PC-9 (cell line): Measurements from ENCODE around the gene MRPL43. TPM values are rescaled to one million over a fixed set of nuclear protein-coding genes. Genes with fewer than 3 reads are reported as not detected.
A peak's percentile ranks its signal among the peaks of the same experiment; 100 is the strongest.

Experiments used
- BruUV-seq: library from RNA; stranded (reverse); fragments of 400-500 nt; replicated peaks from 2 replicates; lab custom pipeline; 2021; lab: Mats Ljungman, UMichigan
- CTCF ChIA-PET: fragments of 300-600 bp; sonication (Branson Sonifier 250); formaldehyde crosslinking; loops from one replicate; lab custom pipeline; 2022; ENCODE audit warnings: antibody characterized with exemption; lab: Charles Lee
- POLR2A ChIA-PET: fragments of 300-600 bp; sonication (Branson Sonifier 250); formaldehyde crosslinking; loops from one replicate; lab custom pipeline; 2022; ENCODE audit warnings: antibody characterized with exemption; ENCODE audit not compliant: unreplicated experiment; lab: Charles Lee
- DNase-seq, 2 experiments: peaks; one replicate each; pipeline versions ENCODE4 v3.0.0 to v3.0.0-alpha.2; 2015 to 2022; ENCODE audit warnings: mixed read lengths in 1 of 2
- H2AFZ ChIP-seq: fragments of 200-600 bp; sonication (generic); 2 replicates; pipeline ENCODE4 v1.8.1; 2017; ENCODE audit warnings: antibody characterized with exemption
- H3F3A ChIP-seq: fragments of 200-600 bp; sonication (generic); 2 replicates; pipeline ENCODE4 v1.8.1; 2017; ENCODE audit warnings: antibody characterized with exemption, mild to moderate bottlenecking, low read depth; ENCODE audit not compliant: insufficient read depth
- H3K27ac ChIP-seq: fragments of 200-600 bp; sonication (generic); 2 replicates; pipeline ENCODE4 v1.6.1; 2016; ENCODE audit warnings: mixed run types
- H3K27me3 ChIP-seq: fragments of 200-600 bp; sonication (generic); 2 replicates; pipeline ENCODE4 v1.6.1; 2016; ENCODE audit warnings: low read depth, mixed run types; ENCODE audit not compliant: insufficient read depth
- H3K36me3 ChIP-seq: fragments of 200-600 bp; sonication (generic); 2 replicates; pipeline ENCODE4 v1.6.1; 2016; ENCODE audit warnings: low read depth, mixed run types
- H3K4me1 ChIP-seq: fragments of 200-600 bp; sonication (generic); replicated peaks from 2 replicates; pipeline ENCODE4 v1.6.1; 2016; ENCODE audit warnings: mixed run types; ENCODE audit not compliant: insufficient read depth
- H3K4me2 ChIP-seq: fragments of 200-600 bp; sonication (generic); 2 replicates; pipeline ENCODE4 v1.6.1; 2017; ENCODE audit warnings: mixed run types
- H3K4me3 ChIP-seq: fragments of 200-600 bp; sonication (generic); 2 replicates; pipeline ENCODE4 v1.6.1; 2016; ENCODE audit warnings: mixed run types
- H3K79me2 ChIP-seq: fragments of 200-600 bp; sonication (generic); 2 replicates; pipeline ENCODE4 v1.6.1; 2017; ENCODE audit warnings: low read depth, mixed run types
- H3K9me2 ChIP-seq: fragments of 200-600 bp; sonication (generic); 2 replicates; pipeline ENCODE4 v1.8.1; 2017; ENCODE audit warnings: mild to moderate bottlenecking; ENCODE audit not compliant: insufficient read depth
- H3K9me3 ChIP-seq: fragments of 200-600 bp; sonication (generic); 2 replicates; pipeline ENCODE4 v1.8.1; 2016; ENCODE audit warnings: low read depth; ENCODE audit not compliant: insufficient read depth
- H4K20me1 ChIP-seq: fragments of 200-600 bp; sonication (generic); 2 replicates; pipeline ENCODE4 v1.8.1; 2017; ENCODE audit not compliant: insufficient read depth
- CTCF ChIP-seq: fragments of 200-600 bp; sonication (generic); conservative IDR thresholded peaks from 2 replicates; pipeline ENCODE4 v1.6.1; 2017; ENCODE audit warnings: mixed run types, antibody characterized with exemption, mild to moderate bottlenecking, moderate library complexity
- EZH2 ChIP-seq: fragments of 200-600 bp; sonication (generic); IDR thresholded peaks from 2 replicates; pipeline ENCODE4 v1.8.0; 2017; ENCODE audit warnings: antibody characterized with exemption, low read depth
- intact Hi-C: fragments of 100-400 bp; cut with micrococcal nuclease; formaldehyde crosslinking; loops from one replicate; pipeline ENCODE4 v1.10.0; 2022; ENCODE audit not compliant: unreplicated experiment
- total RNA-seq: library from RNA; stranded (reverse); gene quantifications from 2 replicates; pipeline ENCODE4 v1.2.3, GENCODE V29; 2021

Gene MRPL43
- total RNA-seq, 1 experiment from 2014 or later: 45.7 TPM

- no peaks in the 10 kb centered on the region for H3K27me3 ChIP-seq
- peak overlapping the region; percentile 76 for H3K4me3 ChIP-seq
- H3K79me2 ChIP-seq: 0 out of 2 replicates have a peak, but pooled peaks cover 5% of the 10 kb centered on the region
- intact Hi-C loops: loop anchor here (2.0 kb wide), 1 partner anchor 66 kb away; no protein-coding TSS in a partner anchor
- H4K20me1 ChIP-seq: no peaks in the 10 kb centered on the region; the same call in 1 of the 2 replicates
- peak in 1 of 2 experiments; percentile 53 for DNase-seq
- H3F3A ChIP-seq: peaks cover 17% of the 10 kb centered on the region; the same call in 1 of the 2 replicates
- H3K27ac ChIP-seq: no peak overlapping the region
- POLR2A ChIA-PET: interaction anchor here (0.6 kb wide), 1 partner anchor 34 kb away, joined by 3 read pairs; the partner anchor contains the start of genes PDZD7 and SFXN3
- H2AFZ ChIP-seq: peak overlapping the region; percentile 96
- no peaks in the 10 kb centered on the region for H3K9me2 ChIP-seq
- CTCF ChIA-PET: interaction anchor here (0.7 to 1.1 kb wide), 2 partner anchors 10 to 12 kb away, joined by 3 to 4 read pairs; no protein-coding TSS in a partner anchor
- H3K4me2 ChIP-seq: peak overlapping the region; percentile 93
- TF ChIP-seq CTCF: no peak
- TF ChIP-seq EZH2: no peak
- no TSS peak for BruUV-seq
- no peaks in the 10 kb centered on the region for H3K36me3 ChIP-seq
- no peaks in the 10 kb centered on the region for H3K9me3 ChIP-seq
- peaks cover 11% of the 10 kb centered on the region for H3K4me1 ChIP-seq
Observed at GRCh38 chr10:100996678-100997359, 9.5 kb upstream of the MRPL43 start.

GRCh38 chr10:100995181-100995580 is 7.9 kb upstream of the MRPL43 start:
- intact Hi-C loops: no loop called here
- DNase-seq: no peak
- no peaks in the 10 kb centered on the region for H3K27me3 ChIP-seq
- no peak overlapping the region for H3K4me2 ChIP-seq
- H4K20me1 ChIP-seq: no peaks in the 10 kb centered on the region
- H3K9me2 ChIP-seq: no peaks in the 10 kb centered on the region
- no peaks in the 10 kb centered on the region for H3K9me3 ChIP-seq
- no TSS peak for BruUV-seq
- H3K4me1 ChIP-seq: peaks cover 11% of the 10 kb centered on the region
- CTCF ChIA-PET: no interaction called here
- no peaks in the 10 kb centered on the region for H3K36me3 ChIP-seq
- peaks cover 20% of the 10 kb centered on the region; the same call in 1 of the 2 replicates for H3F3A ChIP-seq
- 0 out of 2 replicates have a peak, but pooled peaks cover 6% of the 10 kb centered on the region for H3K79me2 ChIP-seq
- no peak for TF ChIP-seq CTCF
- TF ChIP-seq EZH2: no peak
- H3K27ac ChIP-seq: no peak overlapping the region
- no peak overlapping the region for H3K4me3 ChIP-seq
- H2AFZ ChIP-seq: no peak overlapping the region
- POLR2A ChIA-PET: no interaction called here

- peaks cover 11% of the 10 kb centered on the region for H3K4me1 ChIP-seq
- no peaks in the 10 kb centered on the region for H4K20me1 ChIP-seq
- H3K4me2 ChIP-seq: no peak overlapping the region
- H3K27ac ChIP-seq: no peak overlapping the region
- TF ChIP-seq CTCF (peak; percentile 65), EZH2 (no peak)
- ChIA-PET CTCF (no interaction called here), POLR2A (no interaction called here)
- BruUV-seq: no TSS peak
- no peaks in the 10 kb centered on the region for H3K36me3 ChIP-seq
- no peaks in the 10 kb centered on the region for H3K27me3 ChIP-seq
- DNase-seq: no peak
- no peaks in the 10 kb centered on the region for H3K9me2 ChIP-seq
- H3F3A ChIP-seq: peaks cover 20% of the 10 kb centered on the region; the same call in 1 of the 2 replicates
- H3K9me3 ChIP-seq: no peaks in the 10 kb centered on the region
- no peak overlapping the region for H2AFZ ChIP-seq
- intact Hi-C loops: loop anchor here (1.0 kb wide), 1 partner anchor 20 kb away; no protein-coding TSS in a partner anchor
- no peak overlapping the region for H3K4me3 ChIP-seq
- peaks cover 14% of the 10 kb centered on the region for H3K79me2 ChIP-seq
Observed at GRCh38 chr10:100993986-100994708, 6.8 kb upstream of the MRPL43 start.
